HG03280 (cell line): ENCODE results near the gene ITGAD.
"Not testable (repeated sequence)": the region's sequence is repeated elsewhere in the genome, so short reads cannot be mapped to it uniquely, and the experiment has no call there.

ENCODE experiments used
- ATAC-seq: cut with Tn5 transposase; IDR thresholded peaks from one replicate; pipeline ENCODE4 v1.9.1; 2021; ENCODE audit warnings: mild to moderate bottlenecking, moderate library complexity; ENCODE audit not compliant: unreplicated experiment

The ITGAD gene

GRCh38 chr16:31428638-31429247 lies 35.6 kb downstream of the ITGAD start:
- ATAC-seq: no peak

DNA sequence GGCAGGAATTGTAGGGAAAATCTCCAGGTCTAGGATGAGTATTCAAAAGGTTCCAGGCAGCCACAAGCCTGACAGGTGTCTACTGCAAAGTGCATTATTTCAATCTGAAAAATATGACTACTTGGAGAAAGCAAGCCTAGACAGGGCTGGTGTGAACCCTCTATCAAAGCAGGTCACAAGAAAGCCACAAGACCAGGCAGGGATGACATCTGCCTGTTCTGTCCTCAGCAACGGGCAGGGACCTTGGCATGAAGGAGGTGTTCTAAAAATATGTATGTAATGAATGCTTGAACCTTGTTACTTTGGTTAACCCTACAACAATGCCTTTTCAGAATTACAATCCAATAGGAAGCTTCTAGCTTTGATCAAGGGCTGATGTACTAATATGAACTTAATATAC lies 36.2 kb downstream of the ITGAD start:
- no peak for ATAC-seq

DNA sequence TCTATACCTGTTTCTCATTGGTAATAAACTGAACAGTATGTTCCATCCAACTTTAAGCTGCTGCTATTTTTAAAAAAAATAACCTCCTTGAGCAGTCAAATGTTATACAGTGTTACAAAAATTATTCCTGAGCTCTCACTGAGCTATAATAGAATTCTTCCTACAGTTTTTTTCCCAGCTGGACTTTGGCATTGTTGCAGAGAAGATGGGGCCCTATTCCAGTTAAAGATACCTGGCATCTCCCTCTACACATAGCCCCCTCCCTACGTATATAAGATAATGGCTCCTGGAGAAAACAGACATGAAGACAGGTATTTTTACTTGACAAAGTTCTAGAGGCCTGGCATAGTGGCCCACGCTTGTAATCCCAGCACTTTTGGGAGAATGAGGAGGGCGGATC lies 36.7 kb downstream of the ITGAD start:
- no peak for ATAC-seq

DNA sequence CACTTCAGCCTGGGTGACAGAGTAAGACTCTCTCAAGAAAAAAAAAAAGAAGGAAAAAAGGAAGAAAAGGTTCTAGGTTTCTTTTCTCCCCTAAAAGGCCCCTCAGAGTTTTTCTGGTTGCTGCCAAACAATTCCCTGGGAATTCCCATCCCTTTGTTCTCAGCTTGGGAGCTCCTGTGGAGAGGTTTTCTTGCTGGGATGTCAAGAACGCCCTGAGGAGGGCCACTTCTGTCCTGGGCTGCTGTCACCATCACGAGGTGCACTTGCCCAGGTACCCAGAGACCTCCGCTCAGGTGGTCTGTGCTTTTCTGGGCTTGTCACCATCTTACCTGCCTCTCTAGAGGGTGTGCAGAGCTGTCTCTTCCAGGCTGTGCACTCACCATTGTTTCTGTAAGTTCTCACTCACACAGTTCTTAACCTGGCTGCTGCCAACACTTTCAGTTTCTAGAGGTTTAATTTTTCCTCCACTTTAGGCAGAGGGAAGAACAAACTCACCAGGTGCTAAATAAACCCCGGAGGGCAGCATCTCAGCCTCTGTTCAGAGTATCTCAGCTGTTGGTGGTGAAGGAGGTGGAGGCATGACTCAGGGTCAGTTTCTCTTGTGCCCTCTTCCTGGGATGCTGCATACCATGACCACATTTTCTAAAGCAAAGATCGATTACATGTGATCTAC lies 37.4 kb downstream of the ITGAD start:
- no peak for ATAC-seq

DNA sequence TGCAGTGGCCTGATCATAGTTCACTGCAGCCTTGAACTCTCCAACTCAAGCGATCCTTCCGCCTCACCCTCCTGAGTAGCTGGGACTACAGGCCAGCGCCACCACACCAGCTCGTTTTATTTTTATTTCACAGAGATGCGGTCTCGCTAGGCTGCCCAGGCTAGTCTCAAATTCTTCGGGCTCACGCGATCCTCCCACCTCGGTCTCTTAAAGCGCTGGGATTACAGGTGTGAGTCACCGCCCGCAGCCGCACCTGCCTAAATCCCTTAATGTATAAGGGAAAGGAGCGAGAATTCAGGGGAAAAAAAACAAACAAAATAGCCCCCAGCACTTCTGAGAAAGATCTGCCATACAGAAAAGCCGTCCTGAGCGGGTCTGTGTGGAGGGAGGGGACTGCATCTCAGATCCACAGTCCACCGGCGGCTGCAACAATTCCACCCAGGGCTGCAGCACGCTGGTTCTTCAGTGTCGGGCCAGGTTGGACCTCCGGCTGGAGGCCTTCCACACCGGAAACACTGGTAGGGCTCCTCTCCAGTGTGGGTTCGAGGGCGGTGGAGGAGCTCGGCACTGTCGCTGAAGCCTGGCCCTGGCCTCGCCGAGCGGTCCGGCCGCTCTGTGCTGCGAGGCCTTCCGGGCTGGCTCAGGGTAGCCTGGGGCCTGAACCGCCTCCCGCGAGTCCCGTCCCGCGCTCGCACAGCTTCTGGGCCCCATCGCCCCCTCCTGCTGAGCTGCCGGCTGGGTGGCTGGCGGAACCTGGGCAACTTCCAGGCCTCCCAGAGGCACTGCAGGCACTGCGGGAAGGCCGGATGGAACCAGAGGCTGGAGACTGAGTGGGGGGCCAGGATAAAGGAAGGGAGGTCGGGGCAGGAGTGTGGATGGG lies 42.4 kb downstream of the ITGAD start:
- no peak for ATAC-seq

DNA sequence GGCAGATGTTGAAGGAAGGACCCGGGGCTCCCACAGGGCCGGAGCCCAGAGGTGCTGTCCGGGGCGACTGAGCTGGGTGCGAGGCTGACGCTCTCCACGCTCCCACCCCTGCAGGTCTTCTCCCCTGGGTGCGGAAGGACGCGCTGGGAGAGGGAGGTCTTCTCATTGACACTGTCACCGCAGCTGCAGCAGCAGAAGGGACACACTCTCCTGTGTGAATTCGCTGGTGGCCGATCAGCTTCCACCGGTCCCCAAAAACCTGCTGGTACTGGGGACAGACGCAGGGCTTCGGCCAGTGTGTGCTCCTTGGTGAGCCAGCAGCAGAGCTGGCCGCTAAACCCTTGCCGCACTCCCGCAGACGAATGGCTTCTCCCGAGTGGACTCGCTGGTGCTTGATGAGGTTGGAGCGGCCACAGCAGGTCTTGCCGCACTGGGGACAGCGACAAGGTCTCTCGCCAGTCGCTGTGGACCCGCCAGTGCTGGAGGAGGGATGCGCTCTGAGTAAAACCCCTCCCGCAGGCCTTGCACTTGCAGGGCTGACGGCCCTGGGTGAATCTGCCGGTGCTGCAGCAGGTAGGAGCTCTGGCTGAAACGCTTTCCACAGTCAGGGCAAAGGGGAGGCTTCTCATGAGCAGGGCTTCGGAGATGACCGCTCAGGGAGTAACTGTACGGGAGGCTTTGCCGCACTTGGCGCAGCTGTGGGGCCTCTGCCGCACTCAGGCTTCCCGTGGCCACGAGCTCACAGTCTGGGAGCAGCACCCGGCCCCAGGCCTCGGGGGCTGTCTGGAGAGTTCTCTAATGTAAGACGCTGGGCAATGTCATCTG lies 43.3 kb downstream of the ITGAD start:
- no peak for ATAC-seq

GRCh38 chr16:31438414-31438813 lies 45.3 kb downstream of the ITGAD start:
- no peak for ATAC-seq

GRCh38 chr16:31439023-31439422 lies 45.9 kb downstream of the ITGAD start:
- not testable (repeated sequence) for ATAC-seq

GRCh38 chr16:31439519-31439918 lies 46.4 kb downstream of the ITGAD start:
- ATAC-seq: no peak

- ATAC-seq: no peak
Observed at GRCh38 chr16:31440516-31441184, 47.5 kb downstream of the ITGAD start.

- no peak for ATAC-seq
Observed at GRCh38 chr16:31441956-31442355, 48.8 kb downstream of the ITGAD start.

GRCh38 chr16:31445931-31446330 lies 52.8 kb downstream of the ITGAD start:
- not testable (repeated sequence) for ATAC-seq

DNA sequence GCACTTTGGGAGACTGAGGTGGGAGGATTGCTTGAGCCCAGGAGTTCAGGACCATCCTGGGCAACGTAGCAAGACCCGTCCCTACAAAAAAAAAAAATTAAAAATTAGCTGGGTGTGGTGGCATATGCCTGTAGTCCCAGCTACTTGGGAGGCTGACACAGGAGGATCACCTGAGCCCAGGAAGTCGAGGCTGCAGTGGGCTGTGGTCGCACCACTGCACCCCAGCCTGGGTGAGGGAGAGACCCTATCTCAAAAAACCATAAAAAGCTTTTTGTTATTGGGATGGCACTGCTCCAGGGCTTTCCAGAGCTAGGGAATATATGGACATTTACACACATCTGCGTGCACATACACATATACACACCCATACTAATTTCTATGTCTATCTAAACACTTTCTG lies 58.1 kb downstream of the ITGAD start:
- ATAC-seq: no peak

- ATAC-seq: no peak
Observed at GRCh38 chr16:31451681-31452351, 58.7 kb downstream of the ITGAD start.

DNA sequence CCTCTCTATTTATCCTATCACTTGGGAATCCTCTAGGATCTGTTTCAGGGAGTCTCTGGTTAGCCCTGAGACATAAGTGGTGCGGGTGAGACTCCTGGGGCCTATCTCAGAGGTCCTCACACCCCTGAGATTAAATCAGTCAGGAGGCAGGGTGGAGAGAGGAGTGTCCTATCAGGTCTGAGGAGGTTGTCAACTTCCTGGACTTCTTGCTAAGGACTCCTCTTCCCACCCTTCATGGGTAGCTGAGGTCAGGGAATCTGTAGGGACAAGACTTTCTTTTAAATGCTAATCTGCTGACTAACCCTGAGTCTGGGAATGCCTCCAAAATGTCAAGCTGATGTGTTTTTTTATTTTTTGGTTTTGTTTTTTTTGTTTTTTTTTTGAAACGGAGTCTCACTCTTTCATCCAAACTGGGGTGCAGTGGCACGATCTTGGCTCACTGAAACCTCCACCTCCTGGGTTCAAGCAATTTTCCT lies 59.5 kb downstream of the ITGAD start:
- ATAC-seq: no peak

GRCh38 chr16:31453255-31454204 lies 60.4 kb downstream of the ITGAD start:
- no peak for ATAC-seq

DNA sequence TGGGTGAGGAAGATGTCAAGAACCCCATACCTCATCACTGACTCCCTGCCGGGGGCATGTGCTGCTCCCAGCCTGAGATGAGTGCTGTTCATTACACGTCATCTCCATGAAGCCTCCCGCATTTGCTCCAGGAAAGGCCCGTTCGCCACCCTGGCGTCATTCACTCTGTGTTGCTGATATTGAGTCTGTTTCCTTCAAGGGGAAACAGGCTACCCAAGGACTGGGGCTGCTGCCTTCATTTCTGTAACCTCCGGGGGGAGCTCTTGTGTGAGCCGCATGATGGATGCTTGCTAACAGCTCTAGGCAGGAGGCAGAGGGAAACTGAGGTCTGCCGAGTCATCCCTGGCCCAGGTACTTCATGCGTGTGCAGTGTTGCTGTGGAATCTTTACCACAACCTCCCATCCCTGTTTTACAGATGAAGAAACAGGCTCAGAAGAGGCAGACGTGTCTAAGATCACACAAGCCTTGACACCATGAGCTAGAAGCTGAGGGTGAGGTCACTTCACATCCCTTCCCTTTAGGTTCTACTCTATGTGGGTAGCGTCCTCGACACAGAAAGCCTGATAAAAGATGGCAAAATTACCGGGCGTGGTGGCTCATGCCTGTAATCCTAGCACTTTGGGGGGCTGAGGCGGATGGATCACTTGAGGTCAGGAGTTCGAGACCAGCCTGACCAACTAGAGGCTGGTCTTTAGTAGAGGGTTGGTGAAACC lies 62.6 kb downstream of the ITGAD start:
- no peak for ATAC-seq

DNA sequence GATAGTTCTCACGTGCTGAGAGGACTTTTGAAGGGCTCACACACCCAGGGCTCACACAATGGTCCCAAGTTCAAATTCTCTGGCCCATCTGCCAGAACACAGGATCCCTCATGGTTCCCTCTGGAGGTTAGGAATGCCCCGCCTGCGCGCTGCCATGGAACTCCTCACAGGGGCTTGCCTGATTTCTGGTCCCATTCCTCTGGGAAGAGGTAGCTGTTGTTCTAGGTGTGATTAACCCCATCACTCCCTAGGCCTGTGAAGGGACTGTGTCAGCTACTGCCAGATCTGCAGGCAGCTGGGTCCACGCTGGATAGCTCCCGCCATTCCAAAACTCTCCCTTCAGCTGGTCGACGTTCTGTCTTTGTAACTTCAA lies 63.8 kb downstream of the ITGAD start:
- ATAC-seq: no peak
